Activated B cell treated with CpG ODN at 0.5 μM for 24 hours (primary cell): ENCODE data around the gene FRY. TPM values are rescaled to one million over a fixed set of nuclear protein-coding genes. Genes with fewer than 3 reads are reported as not detected.

Experiments used
- ATAC-seq: fragments of 200-7000 bp; cut with Tn5 transposase; one replicate; pipeline ENCODE4 v1.10.0; 2021; ENCODE audit warnings: low read depth, mild to moderate bottlenecking, moderate library complexity
- CTCF ChIA-PET: fragments of 350-600 bp; sonication (Branson Sonifier 250); formaldehyde crosslinking; loops from one replicate; lab custom pipeline; 2021; ENCODE audit warnings: antibody characterized with exemption; lab: Charles Lee
- POLR2A ChIA-PET: fragments of 350-600 bp; sonication (Branson Sonifier 250); formaldehyde crosslinking; loops from one replicate; lab custom pipeline; 2021; ENCODE audit warnings: antibody characterized with exemption; lab: Charles Lee
- DNase-seq: peaks from one replicate; pipeline ENCODE4 v3.0.0; 2022
- H3K27ac Mint-ChIP-seq: one replicate; pipeline ENCODE4 v1.8.0; 2020; ENCODE audit warnings: mixed read lengths
- H3K27me3 Mint-ChIP-seq: one replicate; pipeline ENCODE4 v1.8.0; 2021; ENCODE audit warnings: mixed read lengths
- H3K36me3 Mint-ChIP-seq: one replicate; pipeline ENCODE4 v1.8.0; 2021; ENCODE audit warnings: low read depth, mixed read lengths
- H3K4me1 Mint-ChIP-seq: one replicate; pipeline ENCODE4 v1.8.0; 2021; ENCODE audit warnings: mixed read lengths
- H3K4me3 Mint-ChIP-seq: one replicate; pipeline ENCODE4 v1.8.0; 2020; ENCODE audit warnings: mild to moderate bottlenecking, mixed read lengths
- H3K9me3 Mint-ChIP-seq: one replicate; pipeline ENCODE4 v1.8.0; 2020; ENCODE audit warnings: mixed read lengths
- intact Hi-C: fragments of 100-400 bp; cut with micrococcal nuclease; formaldehyde crosslinking; loops from one replicate; pipeline ENCODE4 v1.15.1; 2024
- total RNA-seq: library from RNA; stranded (reverse); gene quantifications from 2 replicates; pipeline ENCODE4 v1.2.3, GENCODE V29; 2022
- TF ChIP-seq, protein P1 (sequence below): fragments of 200-600 bp; IDR thresholded peaks from one replicate; pipeline ENCODE4 v1.8.0; 2022; ENCODE audit warnings: antibody characterized with exemption, mild to moderate bottlenecking

The FRY gene
- total RNA-seq, 1 donor from 2014 or later, result 4.8 TPM

DNA sequence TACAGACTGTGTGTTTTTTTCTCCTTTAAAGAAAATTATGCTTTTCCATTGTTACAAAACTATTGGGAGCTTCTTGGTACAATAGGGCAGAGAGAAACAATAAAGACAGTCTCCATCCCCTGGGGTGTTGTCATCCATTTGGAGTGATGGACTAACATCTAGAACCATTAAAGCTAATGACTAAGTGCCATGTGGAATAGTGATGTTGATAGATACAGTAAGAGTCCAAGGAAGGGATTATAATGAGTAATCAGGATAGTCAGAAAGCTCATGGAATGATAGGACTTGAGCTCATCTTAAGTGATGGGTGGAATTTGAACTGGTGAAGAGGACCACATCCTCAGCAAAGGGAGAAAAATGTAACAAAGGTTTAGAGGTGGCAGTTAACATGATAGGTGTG, 24.1 kb upstream of the FRY start:
- Mint-ChIP-seq H3K4me1 (peaks cover 2% of the 10 kb centered on the region), H3K27me3 (no peaks in the 10 kb centered on the region), H3K36me3 (no peaks in the 10 kb centered on the region), H3K9me3 (no peaks in the 10 kb centered on the region), H3K27ac (no peak overlapping the region), H3K4me3 (no peak overlapping the region)
- TF ChIP-seq, protein P1, sequence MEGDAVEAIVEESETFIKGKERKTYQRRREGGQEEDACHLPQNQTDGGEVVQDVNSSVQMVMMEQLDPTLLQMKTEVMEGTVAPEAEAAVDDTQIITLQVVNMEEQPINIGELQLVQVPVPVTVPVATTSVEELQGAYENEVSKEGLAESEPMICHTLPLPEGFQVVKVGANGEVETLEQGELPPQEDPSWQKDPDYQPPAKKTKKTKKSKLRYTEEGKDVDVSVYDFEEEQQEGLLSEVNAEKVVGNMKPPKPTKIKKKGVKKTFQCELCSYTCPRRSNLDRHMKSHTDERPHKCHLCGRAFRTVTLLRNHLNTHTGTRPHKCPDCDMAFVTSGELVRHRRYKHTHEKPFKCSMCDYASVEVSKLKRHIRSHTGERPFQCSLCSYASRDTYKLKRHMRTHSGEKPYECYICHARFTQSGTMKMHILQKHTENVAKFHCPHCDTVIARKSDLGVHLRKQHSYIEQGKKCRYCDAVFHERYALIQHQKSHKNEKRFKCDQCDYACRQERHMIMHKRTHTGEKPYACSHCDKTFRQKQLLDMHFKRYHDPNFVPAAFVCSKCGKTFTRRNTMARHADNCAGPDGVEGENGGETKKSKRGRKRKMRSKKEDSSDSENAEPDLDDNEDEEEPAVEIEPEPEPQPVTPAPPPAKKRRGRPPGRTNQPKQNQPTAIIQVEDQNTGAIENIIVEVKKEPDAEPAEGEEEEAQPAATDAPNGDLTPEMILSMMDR, result no peak
- ChIA-PET CTCF (interaction anchor here (0.9 to 1.1 kb wide), 2 partner anchors 15 to 98 kb away, joined by 3 read pairs; no protein-coding TSS in a partner anchor), POLR2A (no interaction called here)
- DNase-seq, result no peak
- intact Hi-C loops, result no loop called here
- ATAC-seq, result no peak

DNA sequence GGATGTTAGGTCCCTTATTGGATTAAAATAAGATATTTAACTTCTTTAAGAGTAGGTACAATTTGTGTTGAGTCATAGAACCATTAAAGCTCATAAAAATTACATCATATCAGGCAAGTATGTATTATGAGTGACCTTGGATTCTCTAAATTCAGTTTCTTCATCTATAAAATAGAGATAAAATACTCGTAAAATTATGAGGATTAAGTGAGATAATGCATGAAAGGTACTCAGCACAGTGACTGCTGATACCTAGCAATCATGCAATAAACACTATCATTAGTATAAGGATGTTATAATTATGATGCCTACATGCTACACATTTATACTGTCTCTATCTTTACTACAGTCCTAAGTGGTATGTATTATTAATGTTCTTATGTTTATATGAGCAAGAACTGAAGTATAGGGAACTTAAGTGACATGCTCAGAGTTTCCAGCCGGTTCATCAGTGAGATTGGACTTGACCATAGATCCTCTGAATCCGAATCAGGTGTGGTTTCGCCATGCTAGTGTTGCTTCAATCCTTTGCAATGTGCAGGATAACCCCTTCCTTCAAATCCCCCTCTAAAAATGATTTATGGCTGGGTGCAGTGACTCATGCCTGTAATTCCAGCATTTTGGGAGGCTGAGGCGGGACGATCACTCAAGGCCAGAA, 22.9 kb upstream of the FRY start:
- TF ChIP-seq, protein P1, result no peak
- H3K27ac Mint-ChIP-seq, result no peak overlapping the region
- DNase-seq, result no peak
- peaks cover 2% of the 10 kb centered on the region for H3K4me1 Mint-ChIP-seq
- no peaks in the 10 kb centered on the region for H3K27me3 Mint-ChIP-seq
- ChIA-PET CTCF (no interaction called here), POLR2A (no interaction called here)
- H3K4me3 Mint-ChIP-seq, result no peak overlapping the region
- no peak for ATAC-seq
- intact Hi-C loops, result no loop called here
- no peaks in the 10 kb centered on the region for H3K9me3 Mint-ChIP-seq
- no peaks in the 10 kb centered on the region for H3K36me3 Mint-ChIP-seq

DNA sequence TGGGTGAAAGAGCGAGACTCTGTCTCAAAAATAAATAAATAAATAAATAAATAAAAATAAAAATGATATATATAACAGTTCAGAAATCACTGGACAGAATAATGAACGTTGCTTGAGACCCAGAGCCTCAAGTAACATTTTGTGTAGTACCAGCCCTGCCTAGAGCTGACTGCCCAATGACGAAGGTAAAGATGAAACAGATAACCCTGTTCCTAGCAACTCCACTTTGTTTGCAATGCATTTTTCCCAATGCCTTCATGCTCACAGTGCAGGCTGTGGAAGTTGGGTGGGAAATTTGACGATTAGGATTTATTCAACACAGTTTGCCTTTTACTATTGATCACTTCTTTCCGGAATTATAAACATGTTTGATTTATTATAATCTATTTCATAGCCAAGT, 22.2 kb upstream of the FRY start:
- Mint-ChIP-seq H3K27ac (no peak overlapping the region), H3K36me3 (no peaks in the 10 kb centered on the region), H3K4me3 (no peak overlapping the region), H3K4me1 (peaks cover 2% of the 10 kb centered on the region), H3K27me3 (no peaks in the 10 kb centered on the region), H3K9me3 (no peaks in the 10 kb centered on the region)
- CTCF ChIA-PET, result no interaction called here
- POLR2A ChIA-PET, result no interaction called here
- ATAC-seq (no peak), DNase-seq (no peak)
- intact Hi-C loops, result no loop called here
- TF ChIP-seq, protein P1, result no peak

- ATAC-seq (no peak), DNase-seq (no peak)
- Mint-ChIP-seq H3K27me3 (no peaks in the 10 kb centered on the region), H3K4me1 (peaks cover 2% of the 10 kb centered on the region), H3K27ac (no peak overlapping the region), H3K9me3 (no peaks in the 10 kb centered on the region), H3K36me3 (no peaks in the 10 kb centered on the region), H3K4me3 (no peak overlapping the region)
- ChIA-PET POLR2A (no interaction called here), CTCF (no interaction called here)
- intact Hi-C loops, result no loop called here
- TF ChIP-seq, protein P1, result no peak
Measured at GRCh38 chr13:32010136-32010535, 21.4 kb upstream of the FRY start.

GRCh38 chr13:32011971-32012370, 19.6 kb upstream of the FRY start:
- no peaks in the 10 kb centered on the region for H3K9me3 Mint-ChIP-seq
- POLR2A ChIA-PET, result no interaction called here

More at GRCh38 chr13:32011971-32012370, 19.6 kb upstream of the FRY start:
- CTCF ChIA-PET, result no interaction called here
- ATAC-seq (no peak), DNase-seq (no peak)
- intact Hi-C loops, result no loop called here
- Mint-ChIP-seq H3K36me3 (no peaks in the 10 kb centered on the region), H3K27me3 (no peaks in the 10 kb centered on the region), H3K4me3 (no peak overlapping the region), H3K4me1 (no peaks in the 10 kb centered on the region), H3K27ac (no peak overlapping the region)
- TF ChIP-seq, protein P1, result no peak
